Measurements from ENCODE around the gene GPC6.

GPC6 gene

GRCh38 chr13:93502071-93502470 is 275.5 kb downstream of the GPC6 start:
- TF ChIP-seq CTCF (IDR thresholded peaks at IDR 0.05; ENCODE audit: low read length), result no peak
- no peak for TF ChIP-seq EZH2 (IDR thresholded peaks at IDR 0.05; ENCODE audit: borderline replicate concordance, low read length)
- Histone ChIP-seq H2AFZ (ENCODE audit: low read length) (no peak overlapping the region), H3K27me3 (ENCODE audit: insufficient read depth, low read length) (no peaks in the 10 kb centered on the region), H3K79me2 (ENCODE audit: insufficient read depth, low read length) (no peaks in the 10 kb centered on the region), H3K4me3 (ENCODE audit: low read depth, low read length, poor library complexity, severe bottlenecking) (no peak overlapping the region), H3K36me3 (ENCODE audit: insufficient read depth, low read length) (no peaks in the 10 kb centered on the region), H3K9ac (ENCODE audit: low read length) (no peak overlapping the region), H3K4me2 (ENCODE audit: low read length) (no peak overlapping the region), H3K4me1 (ENCODE audit: insufficient read depth, low read length, severe bottlenecking) (no peaks in the 10 kb centered on the region), H3K27ac (ENCODE audit: low read depth, low read length, poor library complexity, severe bottlenecking) (no peak overlapping the region), H3F3A (ENCODE audit: insufficient read depth, low read length) (no peaks in the 10 kb centered on the region), H3K9me3 (ENCODE audit: low read length) (no peaks in the 10 kb centered on the region), H3K9me2 (ENCODE audit: low read depth, low read length) (no peaks in the 10 kb centered on the region), H4K20me1 (ENCODE audit: insufficient read depth, low read length) (no peaks in the 10 kb centered on the region)

- no peaks in the 10 kb centered on the region for H3K36me3 ChIP-seq (ENCODE audit: insufficient read depth, low read length)
Observed at GRCh38 chr13:93502987-93503615, 276.5 kb downstream of the GPC6 start.

GRCh38 chr13:93505104-93505952 is 278.7 kb downstream of the GPC6 start:
- H3K27me3 ChIP-seq (ENCODE audit: insufficient read depth, low read length), result no peaks in the 10 kb centered on the region
- no peak overlapping the region for H2AFZ ChIP-seq (ENCODE audit: low read length)
- no peaks in the 10 kb centered on the region for H3F3A ChIP-seq (ENCODE audit: insufficient read depth, low read length)
- H3K4me3 ChIP-seq (ENCODE audit: low read depth, low read length, poor library complexity, severe bottlenecking), result no peak overlapping the region
- no peaks in the 10 kb centered on the region for H3K36me3 ChIP-seq (ENCODE audit: insufficient read depth, low read length)
- no peak overlapping the region for H3K27ac ChIP-seq (ENCODE audit: low read depth, low read length, poor library complexity, severe bottlenecking)
- peaks cover 3% of the 10 kb centered on the region; the same call in 1 of the 2 replicates for H3K9me3 ChIP-seq (ENCODE audit: low read length)
- TF ChIP-seq EZH2 (IDR thresholded peaks at IDR 0.05; ENCODE audit: borderline replicate concordance, low read length) (no peak), CTCF (IDR thresholded peaks at IDR 0.05; ENCODE audit: low read length) (no peak)
- no peak overlapping the region for H3K9ac ChIP-seq (ENCODE audit: low read length)
- no peaks in the 10 kb centered on the region for H4K20me1 ChIP-seq (ENCODE audit: insufficient read depth, low read length)
- no peaks in the 10 kb centered on the region for H3K4me1 ChIP-seq (ENCODE audit: insufficient read depth, low read length, severe bottlenecking)
- no peak overlapping the region for H3K4me2 ChIP-seq (ENCODE audit: low read length)
- no peaks in the 10 kb centered on the region for H3K79me2 ChIP-seq (ENCODE audit: insufficient read depth, low read length)
- no peaks in the 10 kb centered on the region for H3K9me2 ChIP-seq (ENCODE audit: low read depth, low read length)

More at GRCh38 chr13:93502987-93503615, 276.5 kb downstream of the GPC6 start:
- H3K9ac ChIP-seq (ENCODE audit: low read length), result no peak overlapping the region
- no peaks in the 10 kb centered on the region for H3F3A ChIP-seq (ENCODE audit: insufficient read depth, low read length)
- no peak overlapping the region for H2AFZ ChIP-seq (ENCODE audit: low read length)
- no peaks in the 10 kb centered on the region for H3K4me1 ChIP-seq (ENCODE audit: insufficient read depth, low read length, severe bottlenecking)
- no peaks in the 10 kb centered on the region for H3K9me3 ChIP-seq (ENCODE audit: low read length)
- H3K9me2 ChIP-seq (ENCODE audit: low read depth, low read length), result no peaks in the 10 kb centered on the region
- H3K4me3 ChIP-seq (ENCODE audit: low read depth, low read length, poor library complexity, severe bottlenecking), result no peak overlapping the region
- H3K79me2 ChIP-seq (ENCODE audit: insufficient read depth, low read length), result no peaks in the 10 kb centered on the region
- no peak overlapping the region for H3K4me2 ChIP-seq (ENCODE audit: low read length)
- no peak for TF ChIP-seq CTCF (IDR thresholded peaks at IDR 0.05; ENCODE audit: low read length)
- TF ChIP-seq EZH2 (IDR thresholded peaks at IDR 0.05; ENCODE audit: borderline replicate concordance, low read length), result no peak
- H3K27ac ChIP-seq (ENCODE audit: low read depth, low read length, poor library complexity, severe bottlenecking), result no peak overlapping the region
- H3K27me3 ChIP-seq (ENCODE audit: insufficient read depth, low read length), result no peaks in the 10 kb centered on the region
- no peaks in the 10 kb centered on the region for H4K20me1 ChIP-seq (ENCODE audit: insufficient read depth, low read length)

Data from OCI-LY1 (cell line).